GM12878 (cell line): ENCODE measurements around the gene IL17RE.

ENCODE experiments used
- BCL3 ChIP-seq: IDR thresholded peaks from 2 replicates; pipeline ENCODE4 v1.6.1; 2011; ENCODE audit warnings: borderline replicate concordance, low read depth, mild to moderate bottlenecking, moderate library complexity, low read length; ENCODE audit not compliant: insufficient read depth, poor library complexity, severe bottlenecking
- CTCF ChIP-seq, 3 experiments: IDR thresholded peaks in 2 of 3; conservative IDR thresholded peaks in 1 of 3; 2 replicates each; pipeline ENCODE4 v1.5.1; 2011; ENCODE audit warnings: low read depth in 3 of 3, low read length in 3 of 3, mild to moderate bottlenecking in 3 of 3, control low read depth in 2 of 3, moderate library complexity in 2 of 3, inconsistent platforms in 1 of 3, mixed read lengths in 1 of 3; ENCODE audit not compliant: control insufficient read depth in 2 of 3, insufficient read depth in 1 of 3; ENCODE audit errors: extremely low read depth in 1 of 3
- ETV6 ChIP-seq, 2 experiments: fragments of 450-650 bp in 1 of 2; IDR thresholded peaks in 1 of 2; conservative IDR thresholded peaks in 1 of 2; 2 replicates each; pipeline ENCODE4 v1.6.1; 2014; ENCODE audit warnings: antibody characterized with exemption in 1 of 2, borderline replicate concordance in 1 of 2, low read depth in 1 of 2, mild to moderate bottlenecking in 1 of 2, moderate library complexity in 1 of 2
- POLR2A ChIP-seq: IDR thresholded peaks from 2 replicates; pipeline ENCODE4 v1.6.1; 2011; ENCODE audit warnings: low read depth, mild to moderate bottlenecking, low read length
- RBBP5 ChIP-seq: fragments of 200-600 bp; sonication (generic); conservative IDR thresholded peaks from 2 replicates; pipeline ENCODE4 v1.6.1; 2016
- RFX5 ChIP-seq: IDR thresholded peaks from 2 replicates; pipeline ENCODE4 v1.6.1; 2011; ENCODE audit warnings: low read depth, low read length, improper control_type of control experiment
- ZBTB40 ChIP-seq: fragments of 450-650 bp; IDR thresholded peaks from 2 replicates; pipeline ENCODE4 v1.6.1; 2016; ENCODE audit warnings: mild to moderate bottlenecking, moderate library complexity, borderline replicate concordance

- TF ChIP-seq BCL3 (no peak), RBBP5 (no peak), CTCF (IDR thresholded peaks at IDR 0.05 in 2 of 3, conservative IDR thresholded peaks at IDR 0.05 in 1 of 3; ENCODE audit: control insufficient read depth in 2 of 3, extremely low read depth in 1 of 3, insufficient read depth in 1 of 3, low read depth in 3 of 3, low read length in 3 of 3) (no peak), ZBTB40 (no peak), ETV6 (conservative IDR thresholded peaks at IDR 0.05 in 1 of 2, IDR thresholded peaks at IDR 0.05 in 1 of 2; ENCODE audit: borderline replicate concordance in 1 of 2, low read depth in 1 of 2) (no peak), POLR2A (no peak), RFX5 (no peak)
These were observed 36.3 kb downstream of the IL17RE start for GRCh38 chr3:9938966-9939365.
